H1 (cell line): ENCODE results near the gene SLC38A2.

Experiments used
- CHD2 ChIP-seq: IDR thresholded peaks from 2 replicates; pipeline ENCODE4 v1.6.1; 2012; ENCODE audit warnings: low read length, improper control_type of control experiment
- EZH2 ChIP-seq: fragments of 200-600 bp; sonication (generic); IDR thresholded peaks from 2 replicates; pipeline ENCODE4 v1.7.1; 2012; ENCODE audit warnings: low read depth, mild to moderate bottlenecking, moderate library complexity, low read length, inconsistent platforms; ENCODE audit not compliant: severe bottlenecking
- JUN ChIP-seq: IDR thresholded peaks from 2 replicates; pipeline ENCODE4 v1.6.1; 2011; ENCODE audit warnings: low read depth, mild to moderate bottlenecking, improper control_type of control experiment, low read length
- POLR2A ChIP-seq, 2 experiments: IDR thresholded peaks; 1 replicate in 1 of 2; 2 replicates in 1 of 2; pipeline ENCODE4 v1.6.1; 2011; ENCODE audit warnings: low read depth in 2 of 2, low read length in 2 of 2, mild to moderate bottlenecking in 2 of 2; ENCODE audit errors: control extremely low read depth in 1 of 2
- POLR2AphosphoS5 ChIP-seq: IDR thresholded peaks from 2 replicates; pipeline ENCODE4 v1.6.1; 2011; ENCODE audit warnings: low read depth, low read length
- SIN3A ChIP-seq, 2 experiments: IDR thresholded peaks in 1 of 2; conservative IDR thresholded peaks in 1 of 2; 2 replicates each; pipeline ENCODE4 v1.6.1; 2011 to 2012; ENCODE audit warnings: low read length in 2 of 2, improper control_type of control experiment in 1 of 2, low read depth in 1 of 2, mild to moderate bottlenecking in 1 of 2
- SP2 ChIP-seq: IDR thresholded peaks from 2 replicates; pipeline ENCODE4 v1.6.1; 2012; ENCODE audit warnings: mild to moderate bottlenecking, low read length, inconsistent platforms
- ZNF274 ChIP-seq: IDR thresholded peaks from 2 replicates; pipeline ENCODE4 v1.7.0; 2012; ENCODE audit warnings: low read length, borderline replicate concordance; ENCODE audit errors: extremely low read depth
- TF ChIP-seq, protein P1 (sequence below), 3 experiments: IDR thresholded peaks; 1 replicate in 2 of 3; 2 replicates in 1 of 3; pipeline versions ENCODE4 v1.5.1 to v1.6.1; 2011; ENCODE audit warnings: low read length in 3 of 3, mild to moderate bottlenecking in 3 of 3, inconsistent platforms in 2 of 3, low read depth in 1 of 3, moderate library complexity in 1 of 3; ENCODE audit not compliant: insufficient read depth in 1 of 3; ENCODE audit errors: control extremely low read depth in 1 of 3

DNA sequence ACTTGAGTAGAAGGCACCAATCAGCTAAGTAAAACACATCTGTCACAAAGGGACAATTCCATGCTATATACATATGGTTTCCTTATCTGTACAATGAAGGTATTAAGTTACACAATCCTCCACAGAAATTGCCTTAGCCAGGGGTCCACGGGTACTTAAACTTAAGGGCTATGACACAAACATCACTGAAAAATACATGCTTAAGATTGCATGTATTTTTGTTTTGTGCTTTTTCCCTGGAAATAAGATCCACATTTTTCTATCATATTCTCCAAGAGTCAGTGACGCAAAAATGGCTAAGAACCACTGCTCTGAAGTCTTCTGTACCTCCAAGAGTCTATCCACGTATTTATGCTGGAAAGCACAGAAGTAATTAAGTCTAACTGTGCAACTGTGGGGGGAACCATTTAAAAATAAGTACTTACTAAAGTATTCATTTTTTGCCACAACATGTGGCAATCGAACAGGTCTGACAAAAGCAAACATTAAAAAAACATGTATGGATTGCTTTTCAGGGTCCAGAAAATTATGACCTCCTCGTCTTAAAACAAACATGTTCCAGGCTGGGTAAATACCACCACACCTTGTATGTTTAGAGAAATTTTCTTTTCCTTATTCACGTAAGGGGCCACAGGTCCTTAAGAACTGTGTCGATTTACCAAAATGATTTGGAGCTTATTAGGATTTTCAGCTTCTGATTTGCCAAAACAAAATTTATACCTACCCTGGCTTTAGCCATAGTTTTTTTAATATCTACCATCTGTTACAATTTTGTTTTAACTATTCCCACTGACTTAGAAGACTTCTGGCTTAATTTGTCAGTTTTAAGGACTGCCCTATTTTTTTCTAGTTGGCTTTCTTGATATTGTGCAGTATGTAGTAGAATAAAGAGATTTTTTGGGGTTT, 2.8 kb downstream of the SLC38A2 start:
- TF ChIP-seq, protein P1, sequence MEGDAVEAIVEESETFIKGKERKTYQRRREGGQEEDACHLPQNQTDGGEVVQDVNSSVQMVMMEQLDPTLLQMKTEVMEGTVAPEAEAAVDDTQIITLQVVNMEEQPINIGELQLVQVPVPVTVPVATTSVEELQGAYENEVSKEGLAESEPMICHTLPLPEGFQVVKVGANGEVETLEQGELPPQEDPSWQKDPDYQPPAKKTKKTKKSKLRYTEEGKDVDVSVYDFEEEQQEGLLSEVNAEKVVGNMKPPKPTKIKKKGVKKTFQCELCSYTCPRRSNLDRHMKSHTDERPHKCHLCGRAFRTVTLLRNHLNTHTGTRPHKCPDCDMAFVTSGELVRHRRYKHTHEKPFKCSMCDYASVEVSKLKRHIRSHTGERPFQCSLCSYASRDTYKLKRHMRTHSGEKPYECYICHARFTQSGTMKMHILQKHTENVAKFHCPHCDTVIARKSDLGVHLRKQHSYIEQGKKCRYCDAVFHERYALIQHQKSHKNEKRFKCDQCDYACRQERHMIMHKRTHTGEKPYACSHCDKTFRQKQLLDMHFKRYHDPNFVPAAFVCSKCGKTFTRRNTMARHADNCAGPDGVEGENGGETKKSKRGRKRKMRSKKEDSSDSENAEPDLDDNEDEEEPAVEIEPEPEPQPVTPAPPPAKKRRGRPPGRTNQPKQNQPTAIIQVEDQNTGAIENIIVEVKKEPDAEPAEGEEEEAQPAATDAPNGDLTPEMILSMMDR (IDR thresholded peaks at IDR 0.05; ENCODE audit: control extremely low read depth in 1 of 3, insufficient read depth in 1 of 3, low read depth in 1 of 3, low read length in 3 of 3), result no peak
- TF ChIP-seq SP2 (no peak), POLR2AphosphoS5 (no peak), ZNF274 (no peak), EZH2 (no peak), JUN (no peak), POLR2A (IDR thresholded peaks at IDR 0.05; ENCODE audit: control extremely low read depth in 1 of 2, low read depth in 2 of 2, low read length in 2 of 2) (peak in 1 of 2 experiments; percentile 20; a peak in 1 of 3 replicates), SIN3A (conservative IDR thresholded peaks at IDR 0.05 in 1 of 2, IDR thresholded peaks at IDR 0.05 in 1 of 2; ENCODE audit: low read depth in 1 of 2, low read length in 2 of 2) (no peak), CHD2 (no peak)
